Stomach (tissue), 9 donors: ENCODE results near the gene METTL16. TPM values are rescaled to one million over a fixed set of nuclear protein-coding genes. Genes with fewer than 3 reads are reported as not detected.

ENCODE experiments used
- DNase-seq, 2 donors: peaks; one replicate each; pipeline versions ENCODE4 v3.0.0 to v3.0.0-alpha.2; 2013 to 2019
- H3K27ac ChIP-seq, 5 donors: fragments of 200-600 bp in 4 of 5; sonication (generic) in 4 of 5; one replicate each; pipeline ENCODE4 v1.5.1; 2013 to 2019; ENCODE audit warnings: mild to moderate bottlenecking in 1 of 5, moderate library complexity in 1 of 5
- H3K27me3 ChIP-seq, 3 donors: fragments of 200-600 bp; sonication (generic); one replicate each; pipeline ENCODE4 v1.5.1; 2017 to 2019; ENCODE audit warnings: mixed run types in 1 of 3
- H3K36me3 ChIP-seq, 4 donors: fragments of 200-600 bp; sonication (generic); 1 replicate in 3 of 4; 2 replicates in 1 of 4; pipeline ENCODE4 v1.5.1; 2016 to 2019
- H3K4me1 ChIP-seq, 4 donors: fragments of 200-600 bp; sonication (generic); one replicate each; pipeline ENCODE4 v1.5.1; 2016 to 2019
- H3K4me3 ChIP-seq, 4 donors: fragments of 200-600 bp; sonication (generic) in 3 of 4; one replicate each; pipeline ENCODE4 v1.5.1; 2016 to 2019; ENCODE audit warnings: mild to moderate bottlenecking in 1 of 4
- H3K9me3 ChIP-seq, 4 donors: fragments of 200-600 bp; sonication (generic); one replicate each; pipeline ENCODE4 v1.5.1; 2016 to 2019
- CTCF ChIP-seq, 7 experiments: fragments of 450-650 bp in 4 of 7; fragments of 200-600 bp in 3 of 7; sonication (generic) in 3 of 7; IDR thresholded peaks; one replicate each; pipeline ENCODE4 v1.5.1; 2016 to 2019; ENCODE audit warnings: antibody characterized with exemption in 7 of 7, control low read depth in 2 of 7, mild to moderate bottlenecking in 1 of 7
- EP300 ChIP-seq: sonication (generic); formaldehyde crosslinking; IDR thresholded peaks from one replicate; pipeline ENCODE4 v1.6.1; 2017; ENCODE audit warnings: antibody characterized with exemption
- POLR2A ChIP-seq, 4 donors: fragments of 450-650 bp; IDR thresholded peaks; one replicate each; pipeline ENCODE4 v1.6.1; 2016; ENCODE audit warnings: antibody characterized with exemption in 4 of 4, control low read depth in 2 of 4, mild to moderate bottlenecking in 1 of 4, moderate library complexity in 1 of 4
- POLR2AphosphoS5 ChIP-seq, 3 donors: sonication (generic); formaldehyde crosslinking; IDR thresholded peaks; one replicate each; pipeline ENCODE4 v1.6.1; 2016; ENCODE audit warnings: antibody characterized with exemption in 3 of 3
- WGBS, 5 donors: extraction: QIAGEN DNeasy Blood & Tissue Kit in 3 of 5; methylation state at CpG; one replicate each; pipeline versions ENCODE4 v1.1.5 to v1.1.7; 2013 to 2018; 5-methylcytosine and 5-hydroxymethylcytosine counted together
- intact Hi-C: fragments of 100-400 bp; cut with DNase I; formaldehyde crosslinking; loops from one replicate; pipeline ENCODE4 v1.15.1; 2023; ENCODE audit warnings: low total_unique reads
- polyA plus RNA-seq, 3 donors: library from polyadenylated mRNA; stranded (reverse); fragments of 200-250 nt; gene quantifications; one replicate each; pipeline ENCODE4 v1.2.3, GENCODE V29; 2013
- total RNA-seq, 5 donors: library from RNA; depleted of rRNA; stranded (reverse); fragments of >200 nt; gene quantifications; one replicate each; pipeline versions ENCODE4 v1.1.0 to v1.2.3, GENCODE V29; 2014 to 2016
- donor health status: healthy with polysubstance abuse.
- donor health status: Bipolar disorder and iron deficiency.
- donor health status: healthy.

METTL16 gene
- total and polyA plus RNA-seq, 8 donors, result 11.3 to 108 (median 16.6) TPM

GRCh38 chr17:2405247-2405926 is 106.3 kb downstream of the METTL16 start:
- Histone ChIP-seq H3K27ac (peak overlapping the region; percentile 61 to 100 (median 99)), H3K4me1 (peaks cover 41 to 57% (median 56%) of the 10 kb centered on the region in 4 donors), H3K36me3 (no peaks in the 10 kb centered on the region), H3K4me3 (no peak overlapping the region), H3K9me3 (no peaks in the 10 kb centered on the region), H3K27me3 (no peaks in the 10 kb centered on the region)
- peak; percentile 23 to 26 for DNase-seq
- no peak for TF ChIP-seq POLR2A (IDR thresholded peaks at IDR 0.05)
- no peak for TF ChIP-seq CTCF (IDR thresholded peaks at IDR 0.05)
- peak in 1 of 3 donors; percentile 33 for TF ChIP-seq POLR2AphosphoS5 (IDR thresholded peaks at IDR 0.05)
- no peak for TF ChIP-seq EP300
- WGBS, 5 donors, result 47 to 69% (median 50%) methylated on average over 14 of the region's 14 CpGs
- intact Hi-C loops, result no loop called here

- Histone ChIP-seq H3K36me3 (no peaks in the 10 kb centered on the region), H3K9me3 (no peaks in the 10 kb centered on the region), H3K4me1 (peaks cover 56 to 71% (median 69%) of the 10 kb centered on the region in 4 donors), H3K4me3 (no peak overlapping the region), H3K27me3 (no peaks in the 10 kb centered on the region), H3K27ac (peak overlapping the region in 4 of 5 donors; percentile 98 to 100 (median 100))
- intact Hi-C loops, result no loop called here
- no peak for DNase-seq
- 88 to 98% (median 94%) methylated on average over 4 of the region's 4 CpGs for WGBS, 5 donors
- TF ChIP-seq EP300, result no peak
- no peak for TF ChIP-seq POLR2A (IDR thresholded peaks at IDR 0.05)
- no peak for TF ChIP-seq POLR2AphosphoS5 (IDR thresholded peaks at IDR 0.05)
- TF ChIP-seq CTCF (IDR thresholded peaks at IDR 0.05), result no peak
Measured at GRCh38 chr17:2403044-2403443, 108.6 kb downstream of the METTL16 start.

GRCh38 chr17:2402544-2402943 is 109.1 kb downstream of the METTL16 start:
- TF ChIP-seq POLR2AphosphoS5 (IDR thresholded peaks at IDR 0.05) (no peak), CTCF (IDR thresholded peaks at IDR 0.05) (no peak), EP300 (no peak), POLR2A (IDR thresholded peaks at IDR 0.05) (no peak)
- peak overlapping the region; percentile 83 to 100 (median 99) for H3K27ac ChIP-seq
- peak in 1 of 2 donors; percentile 42 for DNase-seq
- H3K27me3 ChIP-seq, result no peaks in the 10 kb centered on the region
- peaks cover 61 to 73% (median 70%) of the 10 kb centered on the region in 4 donors for H3K4me1 ChIP-seq
- intact Hi-C loops, result no loop called here
- 20 to 27% (median 24%) methylated on average over 15 of the region's 15 CpGs for WGBS, 5 donors
- no peaks in the 10 kb centered on the region for H3K36me3 ChIP-seq
- no peaks in the 10 kb centered on the region for H3K9me3 ChIP-seq
- H3K4me3 ChIP-seq, result peak overlapping the region; percentile 73 to 97 (median 88)

GRCh38 chr17:2401426-2402221 is 110.1 kb downstream of the METTL16 start:
- WGBS, 5 donors, result 0 to 1% (median 0%) methylated on average over 22 to 72 of the region's 72 CpGs
- Histone ChIP-seq H3K27ac (peak overlapping the region; percentile 98 to 100 (median 99)), H3K4me3 (peak overlapping the region; percentile 73 to 97 (median 88)), H3K4me1 (peaks cover 67 to 73% (median 69%) of the 10 kb centered on the region in 4 donors), H3K27me3 (no peaks in the 10 kb centered on the region), H3K9me3 (no peaks in the 10 kb centered on the region), H3K36me3 (no peaks in the 10 kb centered on the region)
- DNase-seq, result peak; percentile 100
- intact Hi-C loops, result no loop called here
- peak; percentile 7 for TF ChIP-seq EP300
- TF ChIP-seq POLR2A (IDR thresholded peaks at IDR 0.05), result no peak
- no peak for TF ChIP-seq CTCF (IDR thresholded peaks at IDR 0.05)
- peak; percentile 69 to 95 (median 87) for TF ChIP-seq POLR2AphosphoS5 (IDR thresholded peaks at IDR 0.05)
